Colonic mucosa (tissue), 4 donors: Measurements from ENCODE around the gene DGCR2. TPM values are rescaled to one million over a fixed set of nuclear protein-coding genes. Genes with fewer than 3 reads are reported as not detected.

ENCODE experiments used
- DNase-seq: peaks from one replicate; pipeline ENCODE4 v3.0.0-alpha.2; 2020
- H3K27ac ChIP-seq: fragments of 200-600 bp; one replicate; pipeline ENCODE4 v1.8.0; 2021
- H3K27me3 ChIP-seq: fragments of 200-600 bp; one replicate; pipeline ENCODE4 v1.8.0; 2021
- H3K36me3 ChIP-seq: fragments of 200-600 bp; one replicate; pipeline ENCODE4 v1.8.0; 2021
- H3K4me1 ChIP-seq: fragments of 200-600 bp; one replicate; pipeline ENCODE4 v1.8.0; 2021; ENCODE audit warnings: mild to moderate bottlenecking
- H3K4me3 ChIP-seq: fragments of 200-600 bp; one replicate; pipeline ENCODE4 v1.8.0; 2021
- H3K9ac ChIP-seq, 2 donors: one replicate each; pipeline ENCODE4 v1.7.0; 2013; ENCODE audit warnings: control low read depth in 2 of 2, low read depth in 2 of 2, low read length in 2 of 2
- H3K9me3 ChIP-seq: fragments of 200-600 bp; one replicate; pipeline ENCODE4 v1.8.0; 2021
- intact Hi-C: fragments of 100-400 bp; cut with DNase I; formaldehyde crosslinking; loops from one replicate; pipeline ENCODE4 v1.14.1; 2022
- total RNA-seq, 2 donors: library from RNA; stranded (reverse); fragmentation: NEBNext Ultra II Directional in 1 of 2; extraction: Animal tissue kit (Norgen Biotek cat#: 25700) in 1 of 2; gene quantifications; one replicate each; pipeline ENCODE4 v1.2.1, GENCODE V29; 2021
- TF ChIP-seq, protein P1 (sequence below): fragments of 200-600 bp; IDR thresholded peaks from one replicate; pipeline ENCODE4 v1.8.0; 2022; ENCODE audit warnings: antibody characterized with exemption, mild to moderate bottlenecking
- donor health status: healthy.
- donor health status: DM: no; HTN: no; CAD: no.
- donor health status: DM: no; HTN: no; CAD: no.

DGCR2 gene
- total RNA-seq, 2 donors from 2014 or later, result 71.6 to 82.5 TPM

DNA sequence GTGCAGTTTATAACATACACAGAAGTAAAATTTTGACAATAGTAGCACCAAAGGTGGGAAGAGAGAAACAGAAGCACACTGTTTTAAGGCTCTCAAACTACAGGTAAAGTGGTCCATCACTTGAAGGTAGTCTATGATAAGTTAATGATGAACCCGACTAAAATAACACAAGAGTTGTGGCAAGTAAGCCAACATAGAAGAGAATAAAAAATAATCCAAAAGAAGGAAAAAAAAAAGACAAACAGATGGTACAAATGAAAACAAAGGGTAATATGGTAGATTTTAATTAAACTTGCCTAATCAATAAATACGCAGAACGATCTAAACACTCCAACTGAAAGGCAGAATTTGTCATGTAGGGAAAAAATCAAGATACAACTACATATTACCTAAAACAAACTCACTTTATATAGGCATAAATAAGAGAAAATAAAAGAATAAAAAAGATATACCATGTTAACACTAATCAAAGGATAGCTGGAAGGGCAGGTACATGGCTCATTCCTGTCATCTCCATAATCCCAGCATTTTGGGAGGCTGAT lies 31.6 kb downstream of the DGCR2 start:
- Histone ChIP-seq H3K9ac (no peak overlapping the region), H3K36me3 (no peaks in the 10 kb centered on the region), H3K4me1 (no peaks in the 10 kb centered on the region), H3K27ac (no peak overlapping the region), H3K9me3 (no peaks in the 10 kb centered on the region), H3K4me3 (no peak overlapping the region), H3K27me3 (no peaks in the 10 kb centered on the region)
- intact Hi-C loops, result no loop called here
- TF ChIP-seq, protein P1, sequence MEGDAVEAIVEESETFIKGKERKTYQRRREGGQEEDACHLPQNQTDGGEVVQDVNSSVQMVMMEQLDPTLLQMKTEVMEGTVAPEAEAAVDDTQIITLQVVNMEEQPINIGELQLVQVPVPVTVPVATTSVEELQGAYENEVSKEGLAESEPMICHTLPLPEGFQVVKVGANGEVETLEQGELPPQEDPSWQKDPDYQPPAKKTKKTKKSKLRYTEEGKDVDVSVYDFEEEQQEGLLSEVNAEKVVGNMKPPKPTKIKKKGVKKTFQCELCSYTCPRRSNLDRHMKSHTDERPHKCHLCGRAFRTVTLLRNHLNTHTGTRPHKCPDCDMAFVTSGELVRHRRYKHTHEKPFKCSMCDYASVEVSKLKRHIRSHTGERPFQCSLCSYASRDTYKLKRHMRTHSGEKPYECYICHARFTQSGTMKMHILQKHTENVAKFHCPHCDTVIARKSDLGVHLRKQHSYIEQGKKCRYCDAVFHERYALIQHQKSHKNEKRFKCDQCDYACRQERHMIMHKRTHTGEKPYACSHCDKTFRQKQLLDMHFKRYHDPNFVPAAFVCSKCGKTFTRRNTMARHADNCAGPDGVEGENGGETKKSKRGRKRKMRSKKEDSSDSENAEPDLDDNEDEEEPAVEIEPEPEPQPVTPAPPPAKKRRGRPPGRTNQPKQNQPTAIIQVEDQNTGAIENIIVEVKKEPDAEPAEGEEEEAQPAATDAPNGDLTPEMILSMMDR, result no peak
- DNase-seq, result no peak

DNA sequence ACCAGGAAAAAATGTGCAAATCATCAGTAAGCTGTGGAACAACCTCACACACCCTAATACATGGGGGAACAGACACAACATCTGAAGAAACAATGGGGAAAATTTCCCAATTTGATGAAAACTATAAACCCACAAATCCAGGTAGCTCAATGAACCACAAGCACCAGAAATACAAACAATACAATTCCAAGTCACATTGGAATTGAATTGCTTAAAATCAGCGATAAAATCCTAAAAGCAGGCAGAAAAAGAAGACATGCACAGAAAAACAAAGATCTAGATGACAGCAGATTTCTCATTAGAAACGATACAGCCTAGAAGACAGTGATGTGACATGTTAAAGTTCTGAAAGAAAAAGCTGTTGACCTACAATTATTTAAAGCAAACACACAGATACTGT lies 32.0 kb downstream of the DGCR2 start:
- H3K27ac ChIP-seq, result no peak overlapping the region
- no peaks in the 10 kb centered on the region for H3K9me3 ChIP-seq
- no peak overlapping the region for H3K9ac ChIP-seq
- H3K36me3 ChIP-seq, result no peaks in the 10 kb centered on the region
- intact Hi-C loops, result no loop called here
- no peaks in the 10 kb centered on the region for H3K4me1 ChIP-seq
- H3K4me3 ChIP-seq, result no peak overlapping the region
- TF ChIP-seq, protein P1, result no peak
- H3K27me3 ChIP-seq, result no peaks in the 10 kb centered on the region
- no peak for DNase-seq

DNA sequence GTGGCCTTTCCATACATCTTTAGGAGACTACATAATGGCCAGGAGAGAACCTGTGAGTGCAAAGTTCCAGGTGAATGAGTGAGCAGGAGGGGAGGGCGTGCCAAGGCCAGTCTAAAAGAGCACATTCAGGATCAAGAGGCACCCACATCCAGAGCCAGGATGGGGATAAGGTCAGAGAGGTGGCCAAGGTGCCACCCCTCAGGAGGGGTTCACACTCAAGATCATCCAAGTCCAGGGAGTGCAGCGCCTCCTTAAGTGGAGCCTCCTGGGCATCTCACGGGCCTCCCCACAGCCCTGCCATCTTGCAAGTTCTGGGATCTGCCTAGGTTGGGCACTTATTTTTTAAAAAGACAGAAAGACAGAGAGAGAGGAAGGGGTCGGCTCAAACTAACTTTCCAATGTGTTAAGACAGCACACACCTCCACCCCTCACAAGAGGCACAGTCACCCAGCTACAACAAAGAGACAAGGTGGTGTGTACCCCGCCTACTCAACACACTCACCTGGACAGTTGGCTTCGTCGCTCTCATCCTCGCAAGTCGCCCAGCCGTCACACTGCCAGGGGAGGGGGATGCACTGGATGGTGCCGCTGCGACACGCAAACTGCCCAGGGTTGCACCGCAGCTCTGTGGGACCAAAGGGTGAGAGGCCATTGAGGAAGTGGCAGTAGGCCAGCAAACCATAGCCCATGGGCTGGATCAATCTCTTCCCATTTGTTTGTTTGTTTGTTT lies 33.2 kb downstream of the DGCR2 start:
- no peak overlapping the region for H3K4me3 ChIP-seq
- no peaks in the 10 kb centered on the region for H3K4me1 ChIP-seq
- no peaks in the 10 kb centered on the region for H3K9me3 ChIP-seq
- DNase-seq, result no peak
- no peak overlapping the region for H3K9ac ChIP-seq
- H3K27ac ChIP-seq, result no peak overlapping the region
- no peaks in the 10 kb centered on the region for H3K27me3 ChIP-seq
- intact Hi-C loops, result no loop called here
- no peaks in the 10 kb centered on the region for H3K36me3 ChIP-seq
- TF ChIP-seq, protein P1, result no peak

DNA sequence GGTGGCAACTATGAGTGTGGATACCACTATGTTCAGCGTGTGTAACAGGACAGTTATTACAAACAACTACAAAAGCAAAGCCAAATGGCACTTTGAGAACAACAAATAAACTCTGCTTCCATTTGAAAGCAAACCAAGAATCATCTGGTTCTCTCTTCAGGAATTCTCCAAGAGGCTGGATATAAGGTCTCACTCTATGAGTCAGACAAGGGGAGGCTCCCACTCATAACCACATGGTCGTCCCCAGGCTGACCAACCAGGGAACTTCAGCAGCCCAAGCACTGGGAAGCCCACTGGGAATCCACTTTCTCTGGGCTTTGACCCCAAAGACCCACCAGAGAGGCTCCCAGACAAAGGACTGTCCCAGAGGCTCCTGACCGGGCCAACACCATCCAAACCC lies 35.3 kb downstream of the DGCR2 start:
- Histone ChIP-seq H3K9ac (no peak overlapping the region), H3K9me3 (no peaks in the 10 kb centered on the region), H3K4me1 (no peaks in the 10 kb centered on the region), H3K4me3 (no peak overlapping the region), H3K36me3 (no peaks in the 10 kb centered on the region), H3K27me3 (no peaks in the 10 kb centered on the region), H3K27ac (no peak overlapping the region)
- DNase-seq, result no peak
- intact Hi-C loops, result no loop called here
- TF ChIP-seq, protein P1, result no peak

DNA sequence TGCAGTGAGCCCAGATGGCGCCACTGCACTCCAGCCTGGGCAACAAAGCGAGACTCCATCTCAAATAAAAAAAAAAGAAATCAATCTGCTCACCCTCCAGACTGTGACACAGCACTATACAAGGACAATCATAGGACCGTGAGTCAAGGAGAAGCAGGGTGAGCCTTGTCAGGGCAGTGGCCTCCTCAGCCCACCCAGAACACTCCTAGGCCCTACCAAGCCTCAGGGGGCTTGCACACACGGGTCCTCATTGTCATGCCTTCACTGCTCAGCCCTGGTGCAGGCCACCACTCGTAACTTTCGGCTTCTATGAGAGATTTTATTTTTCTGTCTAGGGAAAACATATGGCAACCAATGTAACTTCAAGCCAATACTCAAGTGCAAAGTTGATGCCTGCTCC lies 35.8 kb downstream of the DGCR2 start:
- Histone ChIP-seq H3K36me3 (no peaks in the 10 kb centered on the region), H3K27me3 (no peaks in the 10 kb centered on the region), H3K9ac (no peak overlapping the region), H3K4me3 (no peak overlapping the region), H3K27ac (no peak overlapping the region), H3K9me3 (no peaks in the 10 kb centered on the region), H3K4me1 (no peaks in the 10 kb centered on the region)
- TF ChIP-seq, protein P1, result no peak
- DNase-seq, result no peak
- intact Hi-C loops, result no loop called here
